HepG2 (cell line): ENCODE data around the gene CHD2. TPM values are rescaled to one million over a fixed set of nuclear protein-coding genes. Genes with fewer than 3 reads are reported as not detected.

Source experiments
- ARHGAP35 ChIP-seq: sonication (generic); formaldehyde crosslinking; IDR thresholded peaks from 2 replicates; pipeline ENCODE4 v1.9.0; 2022; ENCODE audit warnings: mild to moderate bottlenecking, inconsistent platforms, moderate library complexity, missing genetic modification reagents, borderline replicate concordance
- ETV6 ChIP-seq: sonication (generic); formaldehyde crosslinking; conservative IDR thresholded peaks from 2 replicates; pipeline ENCODE4 v1.4.0; 2020; ENCODE audit warnings: missing genetic modification reagents
- FOXA3 ChIP-seq: IDR thresholded peaks from 2 replicates; pipeline ENCODE4 v1.6.1; 2016; ENCODE audit warnings: missing genetic modification reagents, missing compliant biosample characterization
- GATAD2A ChIP-seq: IDR thresholded peaks from 2 replicates; pipeline ENCODE4 v1.6.1; 2016
- HIVEP1 ChIP-seq: sonication (generic); formaldehyde crosslinking; IDR thresholded peaks from 2 replicates; pipeline ENCODE4 v1.4.0; 2020; ENCODE audit warnings: mild to moderate bottlenecking, missing genetic modification reagents
- KLF16 ChIP-seq, 2 experiments: sonication (generic) in 1 of 2; formaldehyde crosslinking in 1 of 2; IDR thresholded peaks; 2 replicates each; pipeline versions ENCODE4 v1.6.1 to v1.8.0; 2016 to 2023; ENCODE audit warnings: missing genetic modification reagents in 2 of 2, missing compliant biosample characterization in 1 of 2
- MBD4 ChIP-seq: IDR thresholded peaks from 2 replicates; pipeline ENCODE4 v1.6.1; 2012; ENCODE audit warnings: low read length, inconsistent platforms, borderline replicate concordance
- NCOA2 ChIP-seq: sonication (generic); formaldehyde crosslinking; IDR thresholded peaks from 2 replicates; pipeline ENCODE4 v1.8.0; 2022; ENCODE audit warnings: inconsistent platforms
- NFYC ChIP-seq: IDR thresholded peaks from 2 replicates; pipeline ENCODE4 v1.6.1; 2016; ENCODE audit warnings: missing genetic modification reagents, missing compliant biosample characterization
- NR1H2 ChIP-seq: sonication (generic); formaldehyde crosslinking; IDR thresholded peaks from 2 replicates; pipeline ENCODE4 v1.8.1; 2022; ENCODE audit warnings: low read depth, missing genetic modification reagents, borderline replicate concordance
- NR3C1 ChIP-seq: sonication (generic); formaldehyde crosslinking; IDR thresholded peaks from 2 replicates; pipeline ENCODE4 v1.4.0; 2020; ENCODE audit warnings: missing genetic modification reagents
- PAX8 ChIP-seq: sonication (generic); formaldehyde crosslinking; IDR thresholded peaks from 2 replicates; pipeline ENCODE4 v1.8.0; 2022; ENCODE audit warnings: mild to moderate bottlenecking, missing genetic modification reagents, borderline replicate concordance
- SMAD3 ChIP-seq: sonication (generic); formaldehyde crosslinking; IDR thresholded peaks from 2 replicates; pipeline ENCODE4 v1.4.0; 2020; ENCODE audit warnings: missing genetic modification reagents
- XBP1 ChIP-seq: sonication (generic); formaldehyde crosslinking; IDR thresholded peaks from 2 replicates; pipeline ENCODE4 v1.5.0; 2020; ENCODE audit warnings: missing genetic modification reagents
- ZBTB3 ChIP-seq: sonication (generic); formaldehyde crosslinking; IDR thresholded peaks from 2 replicates; pipeline ENCODE4 v1.4.0; 2020; ENCODE audit warnings: low read depth, mild to moderate bottlenecking, moderate library complexity, missing genetic modification reagents, borderline replicate concordance
- ZBTB42 ChIP-seq: sonication (generic); formaldehyde crosslinking; IDR thresholded peaks from 2 replicates; pipeline ENCODE4 v1.5.0; 2020; ENCODE audit warnings: mild to moderate bottlenecking, missing genetic modification reagents
- ZMYM4 ChIP-seq: sonication (generic); formaldehyde crosslinking; IDR thresholded peaks from 2 replicates; pipeline ENCODE4 v1.8.1; 2023; ENCODE audit warnings: mild to moderate bottlenecking, missing genetic modification reagents
- ZNF10 ChIP-seq: sonication (generic); formaldehyde crosslinking; IDR thresholded peaks from 2 replicates; pipeline ENCODE4 v1.4.0; 2020; ENCODE audit warnings: mild to moderate bottlenecking, low read depth, missing genetic modification reagents, borderline replicate concordance
- ZNF546 ChIP-seq: sonication (generic); formaldehyde crosslinking; conservative IDR thresholded peaks from 2 replicates; pipeline ENCODE4 v1.8.1; 2023; ENCODE audit warnings: mild to moderate bottlenecking, missing genetic modification reagents
- ZNF567 ChIP-seq: sonication (generic); formaldehyde crosslinking; IDR thresholded peaks from 2 replicates; pipeline ENCODE4 v1.8.1; 2023; ENCODE audit warnings: mild to moderate bottlenecking, missing genetic modification reagents, borderline replicate concordance
- ZNF605 ChIP-seq: sonication (generic); formaldehyde crosslinking; IDR thresholded peaks from 2 replicates; pipeline ENCODE4 v1.8.0; 2022; ENCODE audit warnings: mild to moderate bottlenecking, missing genetic modification reagents
- ZNF616 ChIP-seq: sonication (generic); formaldehyde crosslinking; IDR thresholded peaks from 2 replicates; pipeline ENCODE4 v1.5.0; 2020; ENCODE audit warnings: low read depth, mild to moderate bottlenecking, missing genetic modification reagents
- ZNF792 ChIP-seq: IDR thresholded peaks from 2 replicates; pipeline ENCODE4 v1.6.1; 2016
- polyA plus RNA-seq, 8 experiments: library from polyadenylated mRNA; depleted of rRNA in 3 of 8; stranded (reverse) in 7 of 8; unstranded in 1 of 8; fragments of >200 nt; fragmentation: Illumina TruSeq in 4 of 8; extraction: Trizol in 4 of 8; gene quantifications; 2 replicates each; pipeline versions ENCODE4 v1.2.1 to v1.2.3, GENCODE V29; 2011 to 2016; ENCODE audit warnings: low read depth in 4 of 8, missing spikeins in 1 of 8, mixed read lengths in 1 of 8; ENCODE audit not compliant: insufficient read depth in 1 of 8
- total RNA-seq, 5 experiments: library from RNA; depleted of rRNA; stranded (reverse); fragments of >200 nt; fragmentation: Illumina TruSeq; extraction: Trizol; gene quantifications; 2 replicates each; pipeline ENCODE4 v1.2.3, GENCODE V29; 2016; ENCODE audit warnings: low read depth in 1 of 5
- TF ChIP-seq, protein P1 (sequence below): IDR thresholded peaks from 2 replicates; pipeline ENCODE4 v1.6.1; 2016; ENCODE audit warnings: missing genetic modification reagents, missing compliant biosample characterization
- TF ChIP-seq, protein P2 (sequence below): sonication (generic); formaldehyde crosslinking; IDR thresholded peaks from 2 replicates; pipeline ENCODE4 v1.4.0; 2020; ENCODE audit warnings: missing genetic modification reagents
- TF ChIP-seq, protein P3 (sequence below): sonication (generic); formaldehyde crosslinking; IDR thresholded peaks from 2 replicates; pipeline ENCODE4 v1.5.0; 2020; ENCODE audit warnings: mild to moderate bottlenecking, missing genetic modification reagents
- TF ChIP-seq, protein P4 (sequence below): sonication (generic); formaldehyde crosslinking; IDR thresholded peaks from 2 replicates; pipeline ENCODE4 v1.4.0; 2020; ENCODE audit warnings: missing genetic modification reagents, borderline replicate concordance

The CHD2 gene
- total and polyA plus RNA-seq, 2 of the 13 experiments (the other 11 are each of a cell fraction or from before 2014, with no cell fraction given): 54.0 to 54.1 TPM

DNA sequence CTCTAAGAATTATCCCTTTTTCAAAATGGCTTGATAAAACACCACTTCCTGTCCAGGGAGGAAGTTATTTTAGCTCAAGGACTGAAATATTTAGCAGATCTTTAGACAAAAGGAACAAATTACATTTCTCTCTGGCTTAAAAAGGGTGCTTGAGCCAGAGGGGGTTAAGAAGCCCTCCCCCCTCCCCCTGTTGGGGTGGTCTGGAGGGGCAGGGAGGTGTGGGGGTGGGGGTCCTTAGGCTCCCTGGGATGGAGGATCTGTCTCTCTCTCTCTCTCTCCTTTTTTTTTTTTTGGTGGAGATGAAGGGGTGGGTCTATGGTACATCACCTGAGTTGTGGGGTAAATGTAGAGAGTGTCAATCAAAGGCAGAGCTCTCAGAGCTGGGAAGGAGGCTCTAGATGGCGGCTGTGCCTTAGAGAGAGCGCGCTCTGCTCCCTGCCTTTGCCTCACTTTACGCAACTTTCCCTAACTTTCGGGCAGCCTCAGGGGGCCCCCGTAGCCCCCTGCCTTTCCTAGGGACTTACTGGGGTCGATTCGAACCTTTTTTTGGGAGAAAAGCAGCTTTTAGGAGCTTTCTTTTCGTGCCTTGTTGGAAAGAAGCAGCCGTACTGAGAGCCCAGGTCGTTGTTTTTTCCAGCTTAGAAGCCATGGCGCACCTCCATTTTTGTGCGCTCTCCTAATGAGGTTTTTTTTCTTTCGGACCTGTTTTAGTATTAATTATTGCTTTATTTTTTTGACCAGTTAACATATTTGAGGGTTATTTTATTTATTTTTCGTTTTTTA, at the start of gene CHD2 (continued):
- TF ChIP-seq NFYC (CRISPR knock-in tag) (peak; percentile 62), GATAD2A (CRISPR knock-in tag) (no peak), XBP1 (CRISPR knock-in tag) (no peak), KLF16 (CRISPR knock-in tag; IDR thresholded peaks at IDR 0.05) (peak in 1 of 2 experiments; percentile 54; a peak in 1 of 4 replicates), NCOA2 (no peak), ZMYM4 (CRISPR knock-in tag) (peak; percentile 69; the same call in 1 of the 2 replicates), NR1H2 (CRISPR knock-in tag) (no peak), ZNF605 (CRISPR knock-in tag) (no peak; the same call in 1 of the 2 replicates), ZBTB42 (CRISPR knock-in tag) (no peak), ETV6 (CRISPR knock-in tag) (no peak), FOXA3 (peak; percentile 30; the same call in 1 of the 2 replicates), ZNF792 (CRISPR knock-in tag) (peak; percentile 78), ZNF616 (CRISPR knock-in tag) (no peak), ZNF546 (CRISPR knock-in tag) (no peak), PAX8 (no peak), ARHGAP35 (no peak), ZBTB3 (CRISPR knock-in tag) (no peak), ZNF567 (CRISPR knock-in tag) (no peak), HIVEP1 (no peak), NR3C1 (CRISPR knock-in tag) (no peak), SMAD3 (CRISPR knock-in tag) (0 out of 2 replicates have a peak, but pooled peaks have one; percentile 64), MBD4 (no peak), ZNF10 (CRISPR knock-in tag) (no peak)
- TF ChIP-seq, protein P1, sequence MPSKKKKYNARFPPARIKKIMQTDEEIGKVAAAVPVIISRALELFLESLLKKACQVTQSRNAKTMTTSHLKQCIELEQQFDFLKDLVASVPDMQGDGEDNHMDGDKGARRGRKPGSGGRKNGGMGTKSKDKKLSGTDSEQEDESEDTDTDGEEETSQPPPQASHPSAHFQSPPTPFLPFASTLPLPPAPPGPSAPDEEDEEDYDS (CRISPR knock-in tag): peak; percentile 85
- TF ChIP-seq, protein P2, sequence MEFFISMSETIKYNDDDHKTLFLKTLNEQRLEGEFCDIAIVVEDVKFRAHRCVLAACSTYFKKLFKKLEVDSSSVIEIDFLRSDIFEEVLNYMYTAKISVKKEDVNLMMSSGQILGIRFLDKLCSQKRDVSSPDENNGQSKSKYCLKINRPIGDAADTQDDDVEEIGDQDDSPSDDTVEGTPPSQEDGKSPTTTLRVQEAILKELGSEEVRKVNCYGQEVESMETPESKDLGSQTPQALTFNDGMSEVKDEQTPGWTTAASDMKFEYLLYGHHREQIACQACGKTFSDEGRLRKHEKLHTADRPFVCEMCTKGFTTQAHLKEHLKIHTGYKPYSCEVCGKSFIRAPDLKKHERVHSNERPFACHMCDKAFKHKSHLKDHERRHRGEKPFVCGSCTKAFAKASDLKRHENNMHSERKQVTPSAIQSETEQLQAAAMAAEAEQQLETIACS: no peak
- TF ChIP-seq, protein P3, sequence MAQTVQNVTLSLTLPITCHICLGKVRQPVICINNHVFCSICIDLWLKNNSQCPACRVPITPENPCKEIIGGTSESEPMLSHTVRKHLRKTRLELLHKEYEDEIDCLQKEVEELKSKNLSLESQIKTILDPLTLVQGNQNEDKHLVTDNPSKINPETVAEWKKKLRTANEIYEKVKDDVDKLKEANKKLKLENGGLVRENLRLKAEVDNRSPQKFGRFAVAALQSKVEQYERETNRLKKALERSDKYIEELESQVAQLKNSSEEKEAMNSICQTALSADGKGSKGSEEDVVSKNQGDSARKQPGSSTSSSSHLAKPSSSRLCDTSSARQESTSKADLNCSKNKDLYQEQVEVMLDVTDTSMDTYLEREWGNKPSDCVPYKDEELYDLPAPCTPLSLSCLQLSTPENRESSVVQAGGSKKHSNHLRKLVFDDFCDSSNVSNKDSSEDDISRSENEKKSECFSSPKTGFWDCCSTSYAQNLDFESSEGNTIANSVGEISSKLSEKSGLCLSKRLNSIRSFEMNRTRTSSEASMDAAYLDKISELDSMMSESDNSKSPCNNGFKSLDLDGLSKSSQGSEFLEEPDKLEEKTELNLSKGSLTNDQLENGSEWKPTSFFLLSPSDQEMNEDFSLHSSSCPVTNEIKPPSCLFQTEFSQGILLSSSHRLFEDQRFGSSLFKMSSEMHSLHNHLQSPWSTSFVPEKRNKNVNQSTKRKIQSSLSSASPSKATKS (CRISPR knock-in tag): no peak
- TF ChIP-seq, protein P4, sequence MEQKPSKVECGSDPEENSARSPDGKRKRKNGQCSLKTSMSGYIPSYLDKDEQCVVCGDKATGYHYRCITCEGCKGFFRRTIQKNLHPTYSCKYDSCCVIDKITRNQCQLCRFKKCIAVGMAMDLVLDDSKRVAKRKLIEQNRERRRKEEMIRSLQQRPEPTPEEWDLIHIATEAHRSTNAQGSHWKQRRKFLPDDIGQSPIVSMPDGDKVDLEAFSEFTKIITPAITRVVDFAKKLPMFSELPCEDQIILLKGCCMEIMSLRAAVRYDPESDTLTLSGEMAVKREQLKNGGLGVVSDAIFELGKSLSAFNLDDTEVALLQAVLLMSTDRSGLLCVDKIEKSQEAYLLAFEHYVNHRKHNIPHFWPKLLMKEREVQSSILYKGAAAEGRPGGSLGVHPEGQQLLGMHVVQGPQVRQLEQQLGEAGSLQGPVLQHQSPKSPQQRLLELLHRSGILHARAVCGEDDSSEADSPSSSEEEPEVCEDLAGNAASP (CRISPR knock-in tag): peak; percentile 45; the same call in 1 of the 2 replicates
